Body of pancreas (tissue), 4 donors: ENCODE results near the gene TMEM225B. TPM values are rescaled to one million over a fixed set of nuclear protein-coding genes. Genes with fewer than 3 reads are reported as not detected.
"Not testable (repeated sequence)": the region's sequence is repeated elsewhere in the genome, so short reads cannot be mapped to it uniquely, and the experiment has no call there.

Source experiments
- ATAC-seq: fragments of 150-250 bp; one replicate; pipeline ENCODE4 v1.9.1; 2016
- DNase-seq, 4 donors: peaks; one replicate each; pipeline ENCODE4 v3.0.0-alpha.2; 2019
- H3K27ac ChIP-seq, 4 donors: fragments of 200-600 bp; sonication (generic); 1 replicate in 3 of 4; 2 replicates in 1 of 4; pipeline versions ENCODE4 v1.5.1 to v1.6.1; 2016 to 2019; ENCODE audit warnings: mild to moderate bottlenecking in 1 of 4, mixed read lengths in 1 of 4, moderate library complexity in 1 of 4
- H3K27me3 ChIP-seq, 2 donors: fragments of 200-600 bp; sonication (generic); one replicate each; pipeline ENCODE4 v1.6.0; 2016; ENCODE audit warnings: mild to moderate bottlenecking in 1 of 2
- H3K36me3 ChIP-seq, 2 donors: fragments of 200-600 bp; sonication (generic); replicated peaks in 1 of 2; 2 replicates each; pipeline ENCODE4 v1.5.1; 2016; ENCODE audit warnings: low read depth in 2 of 2; ENCODE audit not compliant: insufficient read depth in 1 of 2
- H3K4me1 ChIP-seq: fragments of 200-600 bp; sonication (generic); one replicate; pipeline ENCODE4 v1.6.0; 2016
- H3K4me3 ChIP-seq, 2 donors: fragments of 200-600 bp; sonication (generic); 1 replicate in 1 of 2; 2 replicates in 1 of 2; pipeline ENCODE4 v1.5.1; 2016 to 2019
- H3K9me3 ChIP-seq, 3 donors: fragments of 200-600 bp; sonication (generic); 1 replicate in 2 of 3; 2 replicates in 1 of 3; pipeline ENCODE4 v1.5.1; 2016
- CTCF ChIP-seq, 7 experiments: fragments of 450-650 bp in 4 of 7; fragments of 200-600 bp in 3 of 7; sonication (generic) in 3 of 7; IDR thresholded peaks; one replicate each; pipeline ENCODE4 v1.5.1; 2016 to 2019; ENCODE audit warnings: antibody characterized with exemption in 7 of 7
- POLR2A ChIP-seq, 3 donors: fragments of 450-650 bp; IDR thresholded peaks; one replicate each; pipeline ENCODE4 v1.6.1; 2016; ENCODE audit warnings: antibody characterized with exemption in 3 of 3, mild to moderate bottlenecking in 2 of 3
- WGBS, 2 donors: methylation state at CpG; one replicate each; pipeline ENCODE4 v1.1.5; 2017; 5-methylcytosine and 5-hydroxymethylcytosine counted together
- intact Hi-C: fragments of 100-400 bp; cut with DNase I; formaldehyde crosslinking; loops from one replicate; pipeline ENCODE4 v1.15.1; 2023
- total RNA-seq, 2 donors: library from RNA; depleted of rRNA; stranded (reverse); fragments of >200 nt; gene quantifications; one replicate each; pipeline ENCODE4 v1.1.0, GENCODE V29; 2016

TMEM225B gene
- total RNA-seq, 2 donors from 2014 or later, result 0.52 TPM; not detected in 1

- ATAC-seq (no peak), DNase-seq (peak in 1 of 4 donors; percentile 18)
- H3K27ac ChIP-seq, result peak overlapping the region in 1 of 4 donors; percentile 24
- intact Hi-C loops, result no loop called here
- no peaks in the 10 kb centered on the region for H3K27me3 ChIP-seq
- 29 to 39% methylated on average over 2 of the region's 2 CpGs for WGBS, 2 donors
- TF ChIP-seq POLR2A (IDR thresholded peaks at IDR 0.05), result no peak
- no peak for TF ChIP-seq CTCF (IDR thresholded peaks at IDR 0.05)
- H3K4me3 ChIP-seq, result no peak overlapping the region
- H3K9me3 ChIP-seq, result no peaks in the 10 kb centered on the region
- peaks cover 0 to 28% of the 10 kb centered on the region in 2 donors for H3K36me3 ChIP-seq
- H3K4me1 ChIP-seq, result peaks cover 15% of the 10 kb centered on the region
These were observed 35.2 kb upstream of the TMEM225B start for GRCh38 chr7:99562832-99563231.

GRCh38 chr7:99563650-99564049 lies 34.4 kb upstream of the TMEM225B start:
- intact Hi-C loops, result no loop called here
- H3K36me3 ChIP-seq, result peaks cover 0 to 29% of the 10 kb centered on the region in 2 donors
- WGBS, 2 donors, result 78 to 90% methylated on average over 10 of the region's 10 CpGs
- no peak overlapping the region for H3K4me3 ChIP-seq
- TF ChIP-seq CTCF (IDR thresholded peaks at IDR 0.05) (no peak), POLR2A (IDR thresholded peaks at IDR 0.05) (no peak)
- H3K27ac ChIP-seq, result no peak overlapping the region
- no peaks in the 10 kb centered on the region for H3K27me3 ChIP-seq
- ATAC-seq, result no peak
- H3K9me3 ChIP-seq, result no peaks in the 10 kb centered on the region
- DNase-seq, result no peak
- peaks cover 15% of the 10 kb centered on the region for H3K4me1 ChIP-seq

GRCh38 chr7:99568770-99569169 lies 29.3 kb upstream of the TMEM225B start:
- WGBS, 2 donors, result 91 to 96% methylated on average over 4 to 7 of the region's 7 CpGs

GRCh38 chr7:99571768-99572167 lies 26.3 kb upstream of the TMEM225B start:
- H3K4me3 ChIP-seq, result no peak overlapping the region
- no peak overlapping the region for H3K27ac ChIP-seq
- no peaks in the 10 kb centered on the region for H3K27me3 ChIP-seq
- 93 to 94% methylated on average over 3 of the region's 3 CpGs for WGBS, 2 donors
- intact Hi-C loops, result no loop called here
- peaks cover 0 to 23% of the 10 kb centered on the region in 2 donors for H3K36me3 ChIP-seq
- ATAC-seq (no peak), DNase-seq (no peak)
- H3K9me3 ChIP-seq, result no peaks in the 10 kb centered on the region
- H3K4me1 ChIP-seq, result no peaks in the 10 kb centered on the region
- TF ChIP-seq POLR2A (IDR thresholded peaks at IDR 0.05) (no peak), CTCF (IDR thresholded peaks at IDR 0.05) (no peak)

More at GRCh38 chr7:99568770-99569169, 29.3 kb upstream of the TMEM225B start:
- H3K4me3 ChIP-seq, H3K4me1 ChIP-seq, DNase-seq, intact Hi-C loops, H3K27me3 ChIP-seq, H3K27ac ChIP-seq, ATAC-seq, H3K9me3 ChIP-seq: not testable (repeated sequence)
- peaks cover 0 to 32% of the 10 kb centered on the region in 2 donors for H3K36me3 ChIP-seq

- H3K4me1 ChIP-seq, result no peaks in the 10 kb centered on the region
- ATAC-seq (no peak), DNase-seq (no peak)
- intact Hi-C loops, result no loop called here
- no peak overlapping the region for H3K27ac ChIP-seq
- H3K36me3 ChIP-seq, result peaks cover 0 to 23% of the 10 kb centered on the region in 2 donors
- WGBS, 2 donors, result 81 to 94% methylated on average over 1 of the region's 1 CpG
- no peaks in the 10 kb centered on the region for H3K27me3 ChIP-seq
- no peak overlapping the region for H3K4me3 ChIP-seq
- H3K9me3 ChIP-seq, result no peaks in the 10 kb centered on the region
- TF ChIP-seq POLR2A (IDR thresholded peaks at IDR 0.05) (no peak), CTCF (IDR thresholded peaks at IDR 0.05) (no peak)
These were observed 24.8 kb upstream of the TMEM225B start for GRCh38 chr7:99573257-99573656.
